Measurements from ENCODE around the gene MITF. TPM values are rescaled to one million over a fixed set of nuclear protein-coding genes. Genes with fewer than 3 reads are reported as not detected.

Gene MITF
- total RNA-seq, 1 donor from 2014 or later, result 8.7 TPM

GRCh38 chr3:69881051-69881450 is 141.8 kb downstream of the MITF start:
- no peak for DNase-seq (ENCODE audit: extremely low spot score, unreplicated experiment)
- no peak overlapping the region for H3K27ac Mint-ChIP-seq
- no peaks in the 10 kb centered on the region for H3K9me3 Mint-ChIP-seq

GRCh38 chr3:69881756-69882428 is 142.6 kb downstream of the MITF start:
- Mint-ChIP-seq H3K4me1 (ENCODE audit: unreplicated experiment) (peaks cover 13% of the 10 kb centered on the region), H3K36me3 (no peaks in the 10 kb centered on the region), H3K9me3 (no peaks in the 10 kb centered on the region), H3K27ac (no peak overlapping the region), H3K4me3 (no peak overlapping the region), H3K27me3 (no peaks in the 10 kb centered on the region)
- DNase-seq (ENCODE audit: extremely low spot score, unreplicated experiment), result no peak
- TF ChIP-seq CTCF (conservative IDR thresholded peaks at IDR 0.05), result no peak

More at GRCh38 chr3:69881051-69881450, 141.8 kb downstream of the MITF start:
- Mint-ChIP-seq H3K4me3 (no peak overlapping the region), H3K27me3 (no peaks in the 10 kb centered on the region), H3K36me3 (no peaks in the 10 kb centered on the region), H3K4me1 (ENCODE audit: unreplicated experiment) (peaks cover 13% of the 10 kb centered on the region)
- no peak for TF ChIP-seq CTCF (conservative IDR thresholded peaks at IDR 0.05)

- Mint-ChIP-seq H3K27ac (no peak overlapping the region), H3K36me3 (no peaks in the 10 kb centered on the region), H3K9me3 (no peaks in the 10 kb centered on the region), H3K27me3 (no peaks in the 10 kb centered on the region), H3K4me1 (ENCODE audit: unreplicated experiment) (peaks cover 13% of the 10 kb centered on the region), H3K4me3 (no peak overlapping the region)
- DNase-seq (ENCODE audit: extremely low spot score, unreplicated experiment), result no peak
- no peak for TF ChIP-seq CTCF (conservative IDR thresholded peaks at IDR 0.05)
Observed at GRCh38 chr3:69882560-69882959, 143.3 kb downstream of the MITF start.

GRCh38 chr3:69888040-69888942 is 149.0 kb downstream of the MITF start:
- TF ChIP-seq CTCF (conservative IDR thresholded peaks at IDR 0.05), result no peak
- DNase-seq (ENCODE audit: extremely low spot score, unreplicated experiment), result no peak
- Mint-ChIP-seq H3K4me3 (no peak overlapping the region), H3K27me3 (peaks cover 3% of the 10 kb centered on the region), H3K27ac (no peak overlapping the region), H3K4me1 (ENCODE audit: unreplicated experiment) (peaks cover 26% of the 10 kb centered on the region), H3K36me3 (no peaks in the 10 kb centered on the region), H3K9me3 (no peaks in the 10 kb centered on the region)

- Mint-ChIP-seq H3K27ac (no peak overlapping the region), H3K9me3 (no peaks in the 10 kb centered on the region), H3K27me3 (peaks cover 3% of the 10 kb centered on the region), H3K4me3 (no peak overlapping the region), H3K36me3 (no peaks in the 10 kb centered on the region), H3K4me1 (ENCODE audit: unreplicated experiment) (peaks cover 26% of the 10 kb centered on the region)
- no peak for DNase-seq (ENCODE audit: extremely low spot score, unreplicated experiment)
- TF ChIP-seq CTCF (conservative IDR thresholded peaks at IDR 0.05), result no peak
Observed at GRCh38 chr3:69888943-69889315, 149.7 kb downstream of the MITF start.
